Kidney glomerular epithelial cell (primary cell): ENCODE data around the gene PAFAH1B1.
A peak's percentile ranks its signal among the peaks of the same experiment; 100 is the strongest.
"Not testable (repeated sequence)": the region's sequence is repeated elsewhere in the genome, so short reads cannot be mapped to it uniquely, and the experiment has no call there.

Source experiments
- DNase-seq: peaks from one replicate; lab custom pipeline; 2025; lab: John Stamatoyannopoulos, UW

The PAFAH1B1 gene

GRCh38 chr17:2592971-2593820, at the start of gene PAFAH1B1:
Gene PAFAH1B1 (plus strand): TSS chr17:2593654. CDS start chr17:2638289, 44,635 bp downstream.
- DNase-seq: peak; percentile 81

- no peak for DNase-seq
Observed at GRCh38 chr17:2545393-2545792, 48.1 kb upstream of the PAFAH1B1 start.

- no peak for DNase-seq
Observed at GRCh38 chr17:2547176-2547575, 46.3 kb upstream of the PAFAH1B1 start.

- not testable (repeated sequence) for DNase-seq
Observed at GRCh38 chr17:2548026-2548425, 45.4 kb upstream of the PAFAH1B1 start.

- no peak for DNase-seq
Observed at GRCh38 chr17:2549392-2550211, 43.9 kb upstream of the PAFAH1B1 start.

- DNase-seq: no peak
Observed at GRCh38 chr17:2551493-2551892, 42.0 kb upstream of the PAFAH1B1 start.

GRCh38 chr17:2551928-2552327, 41.5 kb upstream of the PAFAH1B1 start:
- DNase-seq: no peak

- DNase-seq: no peak
Observed at GRCh38 chr17:2560658-2561057, 32.8 kb upstream of the PAFAH1B1 start.

GRCh38 chr17:2562162-2562858, 31.1 kb upstream of the PAFAH1B1 start:
- no peak for DNase-seq

- DNase-seq: no peak
Observed at GRCh38 chr17:2563061-2563460, 30.4 kb upstream of the PAFAH1B1 start.

GRCh38 chr17:2563543-2563942, 29.9 kb upstream of the PAFAH1B1 start:
- no peak for DNase-seq

- no peak for DNase-seq
Observed at GRCh38 chr17:2564877-2565276, 28.6 kb upstream of the PAFAH1B1 start.

- DNase-seq: no peak
Observed at GRCh38 chr17:2566056-2566455, 27.4 kb upstream of the PAFAH1B1 start.

- no peak for DNase-seq
Observed at GRCh38 chr17:2571523-2572303, 21.7 kb upstream of the PAFAH1B1 start.

GRCh38 chr17:2572304-2572609, 21.2 kb upstream of the PAFAH1B1 start:
- DNase-seq: not testable (repeated sequence)

GRCh38 chr17:2580151-2580550, 13.3 kb upstream of the PAFAH1B1 start:
- DNase-seq: no peak

GRCh38 chr17:2580661-2581060, 12.8 kb upstream of the PAFAH1B1 start:
- DNase-seq: no peak

- DNase-seq: no peak
Observed at GRCh38 chr17:2582493-2582892, 11.0 kb upstream of the PAFAH1B1 start.

- DNase-seq: no peak
Observed at GRCh38 chr17:2591040-2591640, 2.3 kb upstream of the PAFAH1B1 start.

- peak; percentile 58 for DNase-seq
Observed at GRCh38 chr17:2593821-2594721, 617 bp downstream of the PAFAH1B1 start.
